ENCODE measurements around the gene EXPH5. TPM values are rescaled to one million over a fixed set of nuclear protein-coding genes. Genes with fewer than 3 reads are reported as not detected.

EXPH5 gene
- total and polyA plus RNA-seq, 2 of the 8 experiments (the other 6 are each of a cell fraction or from before 2014, with no cell fraction given), result 1.1 to 11.5 TPM

GRCh38 chr11:108491936-108492335, 101.6 kb downstream of the EXPH5 start (continued):
- TF ChIP-seq, protein P1, sequence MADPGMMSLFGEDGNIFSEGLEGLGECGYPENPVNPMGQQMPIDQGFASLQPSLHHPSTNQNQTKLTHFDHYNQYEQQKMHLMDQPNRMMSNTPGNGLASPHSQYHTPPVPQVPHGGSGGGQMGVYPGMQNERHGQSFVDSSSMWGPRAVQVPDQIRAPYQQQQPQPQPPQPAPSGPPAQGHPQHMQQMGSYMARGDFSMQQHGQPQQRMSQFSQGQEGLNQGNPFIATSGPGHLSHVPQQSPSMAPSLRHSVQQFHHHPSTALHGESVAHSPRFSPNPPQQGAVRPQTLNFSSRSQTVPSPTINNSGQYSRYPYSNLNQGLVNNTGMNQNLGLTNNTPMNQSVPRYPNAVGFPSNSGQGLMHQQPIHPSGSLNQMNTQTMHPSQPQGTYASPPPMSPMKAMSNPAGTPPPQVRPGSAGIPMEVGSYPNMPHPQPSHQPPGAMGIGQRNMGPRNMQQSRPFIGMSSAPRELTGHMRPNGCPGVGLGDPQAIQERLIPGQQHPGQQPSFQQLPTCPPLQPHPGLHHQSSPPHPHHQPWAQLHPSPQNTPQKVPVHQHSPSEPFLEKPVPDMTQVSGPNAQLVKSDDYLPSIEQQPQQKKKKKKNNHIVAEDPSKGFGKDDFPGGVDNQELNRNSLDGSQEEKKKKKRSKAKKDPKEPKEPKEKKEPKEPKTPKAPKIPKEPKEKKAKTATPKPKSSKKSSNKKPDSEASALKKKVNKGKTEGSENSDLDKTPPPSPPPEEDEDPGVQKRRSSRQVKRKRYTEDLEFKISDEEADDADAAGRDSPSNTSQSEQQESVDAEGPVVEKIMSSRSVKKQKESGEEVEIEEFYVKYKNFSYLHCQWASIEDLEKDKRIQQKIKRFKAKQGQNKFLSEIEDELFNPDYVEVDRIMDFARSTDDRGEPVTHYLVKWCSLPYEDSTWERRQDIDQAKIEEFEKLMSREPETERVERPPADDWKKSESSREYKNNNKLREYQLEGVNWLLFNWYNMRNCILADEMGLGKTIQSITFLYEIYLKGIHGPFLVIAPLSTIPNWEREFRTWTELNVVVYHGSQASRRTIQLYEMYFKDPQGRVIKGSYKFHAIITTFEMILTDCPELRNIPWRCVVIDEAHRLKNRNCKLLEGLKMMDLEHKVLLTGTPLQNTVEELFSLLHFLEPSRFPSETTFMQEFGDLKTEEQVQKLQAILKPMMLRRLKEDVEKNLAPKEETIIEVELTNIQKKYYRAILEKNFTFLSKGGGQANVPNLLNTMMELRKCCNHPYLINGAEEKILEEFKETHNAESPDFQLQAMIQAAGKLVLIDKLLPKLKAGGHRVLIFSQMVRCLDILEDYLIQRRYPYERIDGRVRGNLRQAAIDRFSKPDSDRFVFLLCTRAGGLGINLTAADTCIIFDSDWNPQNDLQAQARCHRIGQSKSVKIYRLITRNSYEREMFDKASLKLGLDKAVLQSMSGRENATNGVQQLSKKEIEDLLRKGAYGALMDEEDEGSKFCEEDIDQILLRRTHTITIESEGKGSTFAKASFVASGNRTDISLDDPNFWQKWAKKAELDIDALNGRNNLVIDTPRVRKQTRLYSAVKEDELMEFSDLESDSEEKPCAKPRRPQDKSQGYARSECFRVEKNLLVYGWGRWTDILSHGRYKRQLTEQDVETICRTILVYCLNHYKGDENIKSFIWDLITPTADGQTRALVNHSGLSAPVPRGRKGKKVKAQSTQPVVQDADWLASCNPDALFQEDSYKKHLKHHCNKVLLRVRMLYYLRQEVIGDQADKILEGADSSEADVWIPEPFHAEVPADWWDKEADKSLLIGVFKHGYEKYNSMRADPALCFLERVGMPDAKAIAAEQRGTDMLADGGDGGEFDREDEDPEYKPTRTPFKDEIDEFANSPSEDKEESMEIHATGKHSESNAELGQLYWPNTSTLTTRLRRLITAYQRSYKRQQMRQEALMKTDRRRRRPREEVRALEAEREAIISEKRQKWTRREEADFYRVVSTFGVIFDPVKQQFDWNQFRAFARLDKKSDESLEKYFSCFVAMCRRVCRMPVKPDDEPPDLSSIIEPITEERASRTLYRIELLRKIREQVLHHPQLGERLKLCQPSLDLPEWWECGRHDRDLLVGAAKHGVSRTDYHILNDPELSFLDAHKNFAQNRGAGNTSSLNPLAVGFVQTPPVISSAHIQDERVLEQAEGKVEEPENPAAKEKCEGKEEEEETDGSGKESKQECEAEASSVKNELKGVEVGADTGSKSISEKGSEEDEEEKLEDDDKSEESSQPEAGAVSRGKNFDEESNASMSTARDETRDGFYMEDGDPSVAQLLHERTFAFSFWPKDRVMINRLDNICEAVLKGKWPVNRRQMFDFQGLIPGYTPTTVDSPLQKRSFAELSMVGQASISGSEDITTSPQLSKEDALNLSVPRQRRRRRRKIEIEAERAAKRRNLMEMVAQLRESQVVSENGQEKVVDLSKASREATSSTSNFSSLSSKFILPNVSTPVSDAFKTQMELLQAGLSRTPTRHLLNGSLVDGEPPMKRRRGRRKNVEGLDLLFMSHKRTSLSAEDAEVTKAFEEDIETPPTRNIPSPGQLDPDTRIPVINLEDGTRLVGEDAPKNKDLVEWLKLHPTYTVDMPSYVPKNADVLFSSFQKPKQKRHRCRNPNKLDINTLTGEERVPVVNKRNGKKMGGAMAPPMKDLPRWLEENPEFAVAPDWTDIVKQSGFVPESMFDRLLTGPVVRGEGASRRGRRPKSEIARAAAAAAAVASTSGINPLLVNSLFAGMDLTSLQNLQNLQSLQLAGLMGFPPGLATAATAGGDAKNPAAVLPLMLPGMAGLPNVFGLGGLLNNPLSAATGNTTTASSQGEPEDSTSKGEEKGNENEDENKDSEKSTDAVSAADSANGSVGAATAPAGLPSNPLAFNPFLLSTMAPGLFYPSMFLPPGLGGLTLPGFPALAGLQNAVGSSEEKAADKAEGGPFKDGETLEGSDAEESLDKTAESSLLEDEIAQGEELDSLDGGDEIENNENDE (IDR thresholded peaks at IDR 0.05; ENCODE audit: insufficient replicate concordance, low read length), result no peak
- no peak for TF ChIP-seq MAX (IDR thresholded peaks at IDR 0.05)
- no peak for TF ChIP-seq CHD2 (IDR thresholded peaks at IDR 0.05; ENCODE audit: low read length)
- TF ChIP-seq POU5F1 (IDR thresholded peaks at IDR 0.05; ENCODE audit: low read depth, low read length), result no peak
- TF ChIP-seq SRF (IDR thresholded peaks at IDR 0.05; ENCODE audit: low read depth, low read length), result no peak
- TF ChIP-seq RNF2 (IDR thresholded peaks at IDR 0.05; ENCODE audit: borderline replicate concordance, low read depth, low read length, missing control alignments, poor library complexity, severe bottlenecking), result no peak
- TF ChIP-seq RFX5 (IDR thresholded peaks at IDR 0.05; ENCODE audit: borderline replicate concordance, low read depth, low read length), result no peak
- no peak for TF ChIP-seq YY1 (IDR thresholded peaks at IDR 0.05; ENCODE audit: low read depth, low read length)
- no peak for TF ChIP-seq CREB1 (IDR thresholded peaks at IDR 0.05)
